ENCODE data around the gene MFRP.

Gene MFRP

GRCh38 chr11:119355091-119355843 lies 8.8 kb upstream of the MFRP start:
- no peak for DNase-seq

- DNase-seq: no peak
These were observed 6.4 kb upstream of the MFRP start for GRCh38 chr11:119352857-119353260.

GRCh38 chr11:119351232-119351631 lies 4.7 kb upstream of the MFRP start:
- DNase-seq: no peak

GRCh38 chr11:119350302-119350701 lies 3.8 kb upstream of the MFRP start:
- DNase-seq: no peak

GRCh38 chr11:119347940-119348605 lies 1.6 kb upstream of the MFRP start:
- DNase-seq: no peak

- DNase-seq: no peak
These were observed 737 bp upstream of the MFRP start for GRCh38 chr11:119347242-119347641.

- no peak for DNase-seq
These were observed 820 bp downstream of the MFRP start for GRCh38 chr11:119345685-119346084.

GRCh38 chr11:119344291-119345010 lies 2.1 kb downstream of the MFRP start:
- no peak for DNase-seq

- DNase-seq: no peak
These were observed 2.8 kb downstream of the MFRP start for GRCh38 chr11:119343726-119344125.

GRCh38 chr11:119342362-119343130 lies 4.0 kb downstream of the MFRP start:
- no peak for DNase-seq

GRCh38 chr11:119342023-119342300 lies 4.5 kb downstream of the MFRP start:
- DNase-seq: no peak

- DNase-seq: no peak
These were observed 5.1 kb downstream of the MFRP start for GRCh38 chr11:119341222-119342022.

GRCh38 chr11:119340335-119341221 lies 5.9 kb downstream of the MFRP start, which contains the start of gene C1QTNF5:
Gene C1QTNF5, minus strand, starts transcription at chr11:119340883. Its CDS starts 486 bp downstream, at chr11:119340397.
- DNase-seq: no peak

GRCh38 chr11:119339589-119340334 lies 6.7 kb downstream of the MFRP start:
- no peak for DNase-seq

GRCh38 chr11:119338965-119339588 lies 7.4 kb downstream of the MFRP start:
- no peak for DNase-seq

GRCh38 chr11:119338318-119338890 lies 8.1 kb downstream of the MFRP start:
- peak; percentile 79 for DNase-seq

GRCh38 chr11:119337581-119338317 lies 8.8 kb downstream of the MFRP start:
- no peak for DNase-seq

- DNase-seq: no peak
These were observed 9.6 kb downstream of the MFRP start for GRCh38 chr11:119336744-119337469.
